Measurements from ENCODE around the gene PRPF40A.

Gene PRPF40A

GRCh38 chr2:152718076-152718908, 1.0 kb upstream of the PRPF40A start, which contains the start of gene ARL6IP6:
TSS of gene ARL6IP6 (plus strand) at chr2:152718620. CDS start at chr2:152718625, 5 bp downstream.
- DNase-seq (ENCODE audit: low spot score) = peak; percentile 66

GRCh38 chr2:152716805-152717227, 445 bp downstream of the PRPF40A start:
- DNase-seq (ENCODE audit: low spot score) = no peak

- DNase-seq (ENCODE audit: low spot score) = peak; percentile 27
Measured at GRCh38 chr2:152715854-152716428, 1.3 kb downstream of the PRPF40A start.

- no peak for DNase-seq (ENCODE audit: low spot score)
Measured at GRCh38 chr2:152715112-152715511, 2.1 kb downstream of the PRPF40A start.

- DNase-seq (ENCODE audit: low spot score) = no peak
Measured at GRCh38 chr2:152710713-152711112, 6.5 kb downstream of the PRPF40A start.

GRCh38 chr2:152708742-152709141, 8.5 kb downstream of the PRPF40A start:
- no peak for DNase-seq (ENCODE audit: low spot score)

- no peak for DNase-seq (ENCODE audit: low spot score)
Measured at GRCh38 chr2:152706477-152707021, 10.7 kb downstream of the PRPF40A start.

- no peak for DNase-seq (ENCODE audit: low spot score)
Measured at GRCh38 chr2:152701198-152701597, 16.1 kb downstream of the PRPF40A start.

GRCh38 chr2:152696476-152696875, 20.8 kb downstream of the PRPF40A start:
- DNase-seq (ENCODE audit: low spot score) = no peak

- DNase-seq (ENCODE audit: low spot score) = no peak
Measured at GRCh38 chr2:152695763-152696162, 21.5 kb downstream of the PRPF40A start.

- peak; percentile 16 for DNase-seq (ENCODE audit: low spot score)
Measured at GRCh38 chr2:152694161-152694661, 23.1 kb downstream of the PRPF40A start.

GRCh38 chr2:152693033-152693432, 24.2 kb downstream of the PRPF40A start:
- no peak for DNase-seq (ENCODE audit: low spot score)

GRCh38 chr2:152686321-152686720, 30.9 kb downstream of the PRPF40A start:
- DNase-seq (ENCODE audit: low spot score) = peak; percentile 11

- no peak for DNase-seq (ENCODE audit: low spot score)
Measured at GRCh38 chr2:152683400-152683799, 33.9 kb downstream of the PRPF40A start.

- DNase-seq (ENCODE audit: low spot score) = no peak
Measured at GRCh38 chr2:152682663-152683062, 34.6 kb downstream of the PRPF40A start.

GRCh38 chr2:152678808-152679207, 38.5 kb downstream of the PRPF40A start:
- no peak for DNase-seq (ENCODE audit: low spot score)

GRCh38 chr2:152676461-152676860, 40.8 kb downstream of the PRPF40A start:
- DNase-seq (ENCODE audit: low spot score) = no peak

- DNase-seq (ENCODE audit: low spot score) = no peak
Measured at GRCh38 chr2:152674334-152674733, 42.9 kb downstream of the PRPF40A start.

- DNase-seq (ENCODE audit: low spot score) = no peak
Measured at GRCh38 chr2:152664725-152665124, 52.5 kb downstream of the PRPF40A start.

GRCh38 chr2:152661076-152661475, 56.2 kb downstream of the PRPF40A start:
- DNase-seq (ENCODE audit: low spot score) = no peak

- no peak for DNase-seq (ENCODE audit: low spot score)
Measured at GRCh38 chr2:152658221-152658620, 59.0 kb downstream of the PRPF40A start.

- DNase-seq (ENCODE audit: low spot score) = no peak
Measured at GRCh38 chr2:152657043-152657442, 60.2 kb downstream of the PRPF40A start.

- no peak for DNase-seq (ENCODE audit: low spot score)
Measured at GRCh38 chr2:152655880-152656279, 61.4 kb downstream of the PRPF40A start.

Measured in COLO829 (cell line).